Astrocyte (in vitro differentiated cells and primary cell): ENCODE data around the gene JMJD1C. TPM values are rescaled to one million over a fixed set of nuclear protein-coding genes. Genes with fewer than 3 reads are reported as not detected.

Source experiments
- DNase-seq: peaks from one replicate; pipeline ENCODE4 v3.0.0-alpha.2; 2010; ENCODE audit warnings: low read depth
- FAIRE-seq: peaks from 2 replicates; lab custom pipeline; 2011; peaks lifted over from hg19 to GRCh38; lab: Jason Lieb, UNC
- H2AFZ ChIP-seq: 2 replicates; pipeline ENCODE4 v1.6.0; 2012; ENCODE audit warnings: low read depth, low read length, inconsistent platforms
- H3K27ac ChIP-seq: 2 replicates; pipeline ENCODE4 v1.5.1; 2011; ENCODE audit warnings: low read depth, low read length, inconsistent platforms
- H3K27me3 ChIP-seq: 2 replicates; pipeline ENCODE4 v1.6.0; 2011; ENCODE audit warnings: low read length, inconsistent platforms; ENCODE audit not compliant: insufficient read depth
- H3K36me3 ChIP-seq: 2 replicates; pipeline ENCODE4 v1.5.1; 2011; ENCODE audit warnings: low read length, inconsistent platforms; ENCODE audit not compliant: insufficient read depth
- H3K4me1 ChIP-seq: 2 replicates; pipeline ENCODE4 v1.5.1; 2011; ENCODE audit warnings: low read length, inconsistent platforms; ENCODE audit not compliant: insufficient read depth
- H3K4me2 ChIP-seq: 2 replicates; pipeline ENCODE4 v1.6.0; 2012; ENCODE audit warnings: low read length, inconsistent platforms
- H3K4me3 ChIP-seq: 2 replicates; pipeline ENCODE4 v1.5.1; 2011; ENCODE audit warnings: low read depth, mild to moderate bottlenecking, low read length, inconsistent platforms; ENCODE audit not compliant: insufficient read depth
- H3K79me2 ChIP-seq: 2 replicates; pipeline ENCODE4 v1.6.0; 2012; ENCODE audit warnings: mild to moderate bottlenecking, low read length, inconsistent platforms; ENCODE audit not compliant: insufficient read depth
- H3K9ac ChIP-seq: 2 replicates; pipeline ENCODE4 v1.6.0; 2012; ENCODE audit warnings: mild to moderate bottlenecking, low read length, inconsistent platforms
- H3K9me3 ChIP-seq: 2 replicates; pipeline ENCODE4 v1.5.1; 2012; ENCODE audit warnings: low read depth, mild to moderate bottlenecking, low read length, inconsistent platforms; ENCODE audit not compliant: insufficient read depth
- H4K20me1 ChIP-seq: 2 replicates; pipeline ENCODE4 v1.6.0; 2012; ENCODE audit warnings: low read length, inconsistent platforms; ENCODE audit not compliant: insufficient read depth
- H3K27ac Mint-ChIP-seq: one replicate; pipeline ENCODE4 v1.8.0; 2021; ENCODE audit warnings: mild to moderate bottlenecking, mixed read lengths; ENCODE audit not compliant: unreplicated experiment
- H3K27me3 Mint-ChIP-seq: one replicate; pipeline ENCODE4 v1.8.0; 2021; ENCODE audit warnings: low read depth, mixed read lengths; ENCODE audit not compliant: unreplicated experiment
- H3K36me3 Mint-ChIP-seq: one replicate; pipeline ENCODE4 v1.8.0; 2021; ENCODE audit warnings: low read depth, mixed read lengths; ENCODE audit not compliant: unreplicated experiment
- H3K4me1 Mint-ChIP-seq: one replicate; pipeline ENCODE4 v1.8.0; 2021; ENCODE audit warnings: low read depth, mixed read lengths; ENCODE audit not compliant: unreplicated experiment
- H3K4me3 Mint-ChIP-seq: one replicate; pipeline ENCODE4 v1.8.0; 2021; ENCODE audit warnings: mild to moderate bottlenecking, moderate library complexity, mixed read lengths; ENCODE audit not compliant: unreplicated experiment
- H3K9me3 Mint-ChIP-seq: one replicate; pipeline ENCODE4 v1.8.0; 2021; ENCODE audit warnings: mild to moderate bottlenecking, mixed read lengths; ENCODE audit not compliant: unreplicated experiment
- CTCF ChIP-seq: IDR thresholded peaks from 2 replicates; pipeline ENCODE4 v1.5.1; 2011; ENCODE audit warnings: low read depth, mild to moderate bottlenecking, inconsistent platforms, low read length, moderate library complexity; ENCODE audit not compliant: insufficient read depth
- EZH2 ChIP-seq: IDR thresholded peaks from 2 replicates; pipeline ENCODE4 v1.6.1; 2012; ENCODE audit warnings: mild to moderate bottlenecking, low read length, inconsistent platforms; ENCODE audit not compliant: insufficient read depth
- total RNA-seq: library from RNA; stranded (reverse); gene quantifications from 2 replicates; pipeline ENCODE4 v1.2.1, GENCODE V29; 2021

JMJD1C gene
- total RNA-seq, 1 donor from 2014 or later: 61.0 TPM

- Histone ChIP-seq H3K4me2 (no peak overlapping the region), H3K36me3 (no peaks in the 10 kb centered on the region), H3K4me1 (no peaks in the 10 kb centered on the region), H3K27ac (no peak overlapping the region), H3K9me3 (no peaks in the 10 kb centered on the region), H3K27me3 (no peaks in the 10 kb centered on the region), H2AFZ (no peak overlapping the region), H3K9ac (no peak overlapping the region), H4K20me1 (peaks cover 49% of the 10 kb centered on the region), H3K4me3 (no peak overlapping the region), H3K79me2 (peaks cover 36% of the 10 kb centered on the region)
- no peaks in the 10 kb centered on the region for H3K36me3 Mint-ChIP-seq
- H3K9me3 Mint-ChIP-seq: peaks cover 2% of the 10 kb centered on the region
- no peak overlapping the region for H3K27ac Mint-ChIP-seq
- H3K4me3 Mint-ChIP-seq: no peak overlapping the region
- DNase-seq (no peak), FAIRE-seq (no peak)
- H3K4me1 Mint-ChIP-seq: no peaks in the 10 kb centered on the region
- TF ChIP-seq EZH2 (no peak), CTCF (no peak)
- no peaks in the 10 kb centered on the region for H3K27me3 Mint-ChIP-seq
Measured at GRCh38 chr10:63283093-63283492, 182.7 kb downstream of the JMJD1C start.

GRCh38 chr10:63281967-63282366 lies 183.8 kb downstream of the JMJD1C start:
- H3K27me3 ChIP-seq: no peaks in the 10 kb centered on the region
- no peak overlapping the region for H3K27ac Mint-ChIP-seq
- no peaks in the 10 kb centered on the region for H3K4me1 Mint-ChIP-seq
- H3K4me3 ChIP-seq: no peak overlapping the region
- no peaks in the 10 kb centered on the region for H3K9me3 ChIP-seq
- H3K9me3 Mint-ChIP-seq: peaks cover 2% of the 10 kb centered on the region
- no peak for DNase-seq
- H3K4me2 ChIP-seq: no peak overlapping the region
- H3K36me3 ChIP-seq: no peaks in the 10 kb centered on the region
- H3K27me3 Mint-ChIP-seq: no peaks in the 10 kb centered on the region
- H3K9ac ChIP-seq: no peak overlapping the region
- H3K27ac ChIP-seq: no peak overlapping the region
- no peak for TF ChIP-seq EZH2
- no peak for TF ChIP-seq CTCF
- no peak overlapping the region for H3K4me3 Mint-ChIP-seq
- H3K79me2 ChIP-seq: peaks cover 40% of the 10 kb centered on the region
- H3K36me3 Mint-ChIP-seq: no peaks in the 10 kb centered on the region
- peaks cover 40% of the 10 kb centered on the region for H4K20me1 ChIP-seq
- no peaks in the 10 kb centered on the region for H3K4me1 ChIP-seq
- FAIRE-seq: no peak
- H2AFZ ChIP-seq: no peak overlapping the region

GRCh38 chr10:63280386-63280785 lies 185.4 kb downstream of the JMJD1C start:
- H3K27ac ChIP-seq: no peak overlapping the region

More at GRCh38 chr10:63280386-63280785, 185.4 kb downstream of the JMJD1C start:
- no peaks in the 10 kb centered on the region for H3K36me3 ChIP-seq
- DNase-seq (no peak), FAIRE-seq (no peak)
- no peak overlapping the region for H3K4me3 Mint-ChIP-seq
- H3K4me1 Mint-ChIP-seq: no peaks in the 10 kb centered on the region
- no peak overlapping the region for H2AFZ ChIP-seq
- H3K27me3 ChIP-seq: no peaks in the 10 kb centered on the region
- H3K9ac ChIP-seq: no peak overlapping the region
- no peaks in the 10 kb centered on the region for H3K36me3 Mint-ChIP-seq
- TF ChIP-seq CTCF: no peak
- TF ChIP-seq EZH2: no peak
- no peak overlapping the region for H3K4me3 ChIP-seq
- no peaks in the 10 kb centered on the region for H3K9me3 ChIP-seq
- no peak overlapping the region for H3K27ac Mint-ChIP-seq
- H4K20me1 ChIP-seq: peaks cover 24% of the 10 kb centered on the region
- peaks cover 30% of the 10 kb centered on the region for H3K79me2 ChIP-seq
- no peaks in the 10 kb centered on the region for H3K27me3 Mint-ChIP-seq
- H3K9me3 Mint-ChIP-seq: peaks cover 2% of the 10 kb centered on the region
- H3K4me1 ChIP-seq: no peaks in the 10 kb centered on the region
- no peak overlapping the region for H3K4me2 ChIP-seq
